Left lung (tissue), 10 donors: ENCODE measurements around the gene DHDH. TPM values are rescaled to one million over a fixed set of nuclear protein-coding genes. Genes with fewer than 3 reads are reported as not detected.

ENCODE experiments used
- ATAC-seq: fragments of 200-7000 bp; cut with Tn5 transposase; one replicate; pipeline ENCODE4 v1.9.1; 2020; ENCODE audit warnings: moderate library complexity
- DNase-seq, 4 donors: peaks; one replicate each; pipeline ENCODE4 v3.0.0-alpha.2; 2013 to 2020
- H3K27ac ChIP-seq, 2 donors: fragments of 200-600 bp; sonication (generic) in 1 of 2; one replicate each; pipeline versions ENCODE4 v1.5.0 to v1.8.0; 2020 to 2021
- H3K27me3 ChIP-seq, 2 donors: fragments of 200-600 bp; sonication (generic) in 1 of 2; one replicate each; pipeline versions ENCODE4 v1.5.0 to v1.8.0; 2020 to 2021
- H3K36me3 ChIP-seq, 2 donors: fragments of 200-600 bp; sonication (generic) in 1 of 2; one replicate each; pipeline versions ENCODE4 v1.5.0 to v1.8.0; 2020 to 2021
- H3K4me1 ChIP-seq, 2 donors: fragments of 200-600 bp; one replicate each; pipeline ENCODE4 v1.8.0; 2021
- H3K4me3 ChIP-seq, 2 donors: fragments of 200-600 bp; sonication (generic) in 1 of 2; one replicate each; pipeline versions ENCODE4 v1.5.0 to v1.8.0; 2020 to 2021; ENCODE audit warnings: mild to moderate bottlenecking in 1 of 2
- H3K9me3 ChIP-seq, 2 donors: fragments of 200-600 bp; sonication (generic) in 1 of 2; one replicate each; pipeline versions ENCODE4 v1.5.0 to v1.8.0; 2020 to 2021
- CTCF ChIP-seq, 2 donors: fragments of 200-600 bp; sonication (generic) in 1 of 2; IDR thresholded peaks; one replicate each; pipeline versions ENCODE4 v1.5.0 to v1.8.0; 2021; ENCODE audit warnings: antibody characterized with exemption in 2 of 2
- intact Hi-C, 2 donors: fragments of 100-400 bp; cut with DNase I; formaldehyde crosslinking; loops; one replicate each; pipeline versions ENCODE4 v1.11.2 to v1.14.2; 2022
- polyA plus RNA-seq, 6 donors: library from polyadenylated mRNA; unstranded; fragments of 120-200 nt; gene quantifications; one replicate each; pipeline ENCODE4 v1.2.1, GENCODE V29; 2013; ENCODE audit not compliant: insufficient read length in 6 of 6
- total RNA-seq, 2 donors: library from RNA; stranded (reverse); fragmentation: NEBNext Ultra II Directional; extraction: Animal tissue kit (Norgen Biotek cat#: 25700); gene quantifications; one replicate each; pipeline ENCODE4 v1.2.1, GENCODE V29; 2021
- donor health status: DM: no; HTN: yes; CAD: no.
- donor health status: DM: no; HTN: no; CAD: no.

Gene DHDH
- total and polyA plus RNA-seq, 8 donors = 0.86 to 4.1 (median 2.2) TPM

- H3K4me1 ChIP-seq = peaks cover 7 to 32% of the 10 kb centered on the region in 2 donors
- DNase-seq = no peak
- intact Hi-C loops = no loop called here
- no peaks in the 10 kb centered on the region for H3K27me3 ChIP-seq
- no peak for TF ChIP-seq CTCF (IDR thresholded peaks at IDR 0.05)
- no peaks in the 10 kb centered on the region for H3K9me3 ChIP-seq
- H3K27ac ChIP-seq = peak overlapping the region; percentile 85 to 86
- H3K4me3 ChIP-seq = peak overlapping the region; percentile 99
- ATAC-seq = no peak
- peaks cover 0 to 10% of the 10 kb centered on the region in 2 donors for H3K36me3 ChIP-seq
These were observed 21.9 kb downstream of the DHDH start for GRCh38 chr19:48955308-48955958.

- Histone ChIP-seq H3K36me3 (peaks cover 0 to 18% of the 10 kb centered on the region in 2 donors), H3K27me3 (no peaks in the 10 kb centered on the region), H3K4me3 (no peak overlapping the region), H3K27ac (no peak overlapping the region), H3K4me1 (peaks cover 7 to 57% of the 10 kb centered on the region in 2 donors), H3K9me3 (no peaks in the 10 kb centered on the region)
- DNase-seq (no peak), ATAC-seq (no peak)
- TF ChIP-seq CTCF (IDR thresholded peaks at IDR 0.05) = no peak
- intact Hi-C loops = no loop called here
These were observed 24.5 kb downstream of the DHDH start for GRCh38 chr19:48958006-48958405.

- Histone ChIP-seq H3K9me3 (no peaks in the 10 kb centered on the region), H3K36me3 (peaks cover 0 to 18% of the 10 kb centered on the region in 2 donors), H3K27ac (peak overlapping the region in 1 of 2 donors; percentile 45), H3K4me1 (peaks cover 18 to 73% of the 10 kb centered on the region in 2 donors), H3K27me3 (no peaks in the 10 kb centered on the region), H3K4me3 (no peak overlapping the region)
- TF ChIP-seq CTCF (IDR thresholded peaks at IDR 0.05) = no peak
- DNase-seq (peak in 2 of 4 donors; percentile 64 to 80), ATAC-seq (no peak)
- intact Hi-C loops = no loop called here
These were observed 26.1 kb downstream of the DHDH start for GRCh38 chr19:48959341-48960239.

- peaks cover 13 to 65% of the 10 kb centered on the region in 2 donors for H3K4me1 ChIP-seq
- intact Hi-C loops = no loop called here
- ATAC-seq = no peak
- H3K27me3 ChIP-seq = no peaks in the 10 kb centered on the region
- no peak overlapping the region for H3K4me3 ChIP-seq
- DNase-seq = no peak
- H3K27ac ChIP-seq = peak overlapping the region in 1 of 2 donors; percentile 96
- peaks cover 2 to 22% of the 10 kb centered on the region in 2 donors for H3K36me3 ChIP-seq
- no peaks in the 10 kb centered on the region for H3K9me3 ChIP-seq
- no peak for TF ChIP-seq CTCF (IDR thresholded peaks at IDR 0.05)
These were observed 27.7 kb downstream of the DHDH start for GRCh38 chr19:48961051-48961649.

GRCh38 chr19:48961673-48962028 is 28.2 kb downstream of the DHDH start:
- intact Hi-C loops = no loop called here
- H3K36me3 ChIP-seq = peaks cover 2 to 24% of the 10 kb centered on the region in 2 donors
- H3K4me1 ChIP-seq = peaks cover 13 to 66% of the 10 kb centered on the region in 2 donors
- no peak for TF ChIP-seq CTCF (IDR thresholded peaks at IDR 0.05)
- ATAC-seq (no peak), DNase-seq (no peak)
- peak overlapping the region in 1 of 2 donors; percentile 92 for H3K4me3 ChIP-seq
- H3K27ac ChIP-seq = peak overlapping the region; percentile 73 to 96
- no peaks in the 10 kb centered on the region for H3K27me3 ChIP-seq
- H3K9me3 ChIP-seq = no peaks in the 10 kb centered on the region
